Cortex of kidney (tissue), 1 donor: ENCODE results near the gene UBL4B.

Source experiments
- DNase-seq: peaks from one replicate; lab custom pipeline; 2025; lab: John Stamatoyannopoulos, UW

Gene UBL4B

DNA sequence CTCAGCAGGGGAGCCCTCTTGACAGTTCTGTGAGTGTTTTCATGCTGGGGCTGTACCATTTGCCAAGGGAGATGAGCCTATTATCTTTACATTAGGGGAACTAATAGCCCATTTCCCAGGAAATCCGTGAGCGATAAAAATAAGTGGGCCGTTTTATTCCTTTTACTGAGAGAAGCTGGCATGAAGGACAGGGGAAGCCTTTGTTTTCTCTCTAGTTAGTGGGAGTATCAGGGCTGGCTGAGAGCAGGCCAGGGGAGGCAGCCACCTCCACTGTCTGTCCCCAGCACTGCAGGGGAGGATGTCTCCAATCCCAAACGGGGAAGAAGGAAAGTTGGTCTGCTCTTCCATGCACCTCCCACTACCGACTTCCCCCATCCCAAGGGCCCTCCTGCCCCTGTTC is 2.5 kb downstream of the UBL4B start:
- DNase-seq = no peak

DNA sequence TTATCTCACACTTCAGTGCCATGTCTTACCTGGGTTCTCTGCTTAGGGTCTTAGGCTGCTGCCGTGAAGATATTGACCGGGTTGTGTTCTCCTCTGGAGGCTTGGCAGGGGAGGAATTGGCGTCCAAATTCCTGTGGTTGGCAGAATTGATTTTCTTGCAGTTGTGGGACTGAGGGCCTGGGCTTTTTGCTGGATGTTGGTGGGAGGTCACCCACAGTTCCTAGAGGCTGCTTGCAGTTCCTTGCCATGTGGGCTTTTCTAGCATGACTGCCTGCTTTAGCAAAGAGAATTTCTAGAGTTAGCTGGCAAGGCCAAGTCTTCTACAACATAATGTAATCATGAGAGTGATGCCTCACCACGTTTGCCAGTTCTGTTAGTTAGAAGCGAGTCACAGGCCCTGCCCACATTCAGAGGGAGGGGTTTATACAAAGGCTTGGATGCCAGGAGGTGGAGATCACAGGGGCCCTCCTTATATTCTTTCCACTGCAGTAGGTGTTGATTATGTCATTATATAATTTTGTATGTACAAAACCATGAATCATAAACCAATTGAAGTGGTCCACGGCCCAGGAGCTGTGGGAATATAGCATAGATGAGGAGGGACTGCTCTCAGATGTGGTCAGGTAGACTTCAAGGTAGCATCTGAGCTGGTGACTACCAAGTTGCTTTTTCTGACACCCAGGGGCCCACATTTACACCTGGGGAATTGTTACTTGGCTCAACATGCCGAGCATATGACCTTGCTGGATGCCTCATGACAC is 6.6 kb downstream of the UBL4B start:
- no peak for DNase-seq

DNA sequence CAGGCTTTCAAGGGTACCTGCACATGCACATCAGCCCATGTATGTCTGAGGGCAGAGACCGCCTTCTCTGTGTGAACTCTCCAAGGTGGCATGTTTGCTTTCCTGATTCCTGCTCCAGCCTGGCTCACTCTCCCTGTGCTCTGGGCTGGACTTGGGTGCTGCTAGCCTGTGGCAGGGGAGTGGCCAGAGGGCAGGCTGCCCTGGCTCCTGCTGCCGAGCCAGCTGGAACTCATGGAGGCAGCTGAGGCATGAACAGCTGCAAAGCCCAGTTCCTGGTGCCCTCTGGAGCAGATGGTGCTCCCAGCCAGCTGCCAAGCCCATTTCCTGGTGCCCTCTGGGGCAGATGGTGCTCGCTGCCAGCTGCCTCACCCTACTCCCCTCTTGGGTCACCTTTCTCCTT is 7.6 kb downstream of the UBL4B start:
- no peak for DNase-seq

DNA sequence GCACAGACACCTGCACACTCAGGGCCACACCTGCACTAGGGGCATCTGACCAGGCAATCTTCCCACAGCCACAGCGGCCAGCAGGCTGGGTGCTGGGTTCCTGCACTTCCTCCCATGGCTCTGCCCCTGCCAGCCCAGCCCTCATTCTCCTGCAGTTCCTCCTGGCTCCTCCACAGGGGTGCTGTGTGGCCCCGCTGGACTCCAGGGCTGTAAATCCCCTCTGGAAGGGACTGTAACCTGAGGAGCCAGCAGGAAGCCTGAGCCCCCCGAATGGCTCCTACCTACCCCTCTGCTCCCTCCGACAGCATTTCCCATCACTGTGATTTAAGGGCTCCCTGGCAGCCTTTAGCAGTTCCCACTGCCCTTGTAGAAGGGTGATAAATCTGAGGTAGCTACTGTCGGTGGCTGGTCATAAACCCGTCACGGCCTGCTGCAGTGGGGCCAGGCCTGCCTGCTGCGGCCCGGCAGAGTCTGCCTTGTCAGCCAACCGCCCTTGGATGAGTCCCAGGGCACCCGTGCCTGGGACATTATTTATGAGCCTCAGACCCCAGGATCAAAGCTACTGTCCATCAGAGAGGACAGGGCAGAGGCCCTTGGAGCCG is 8.8 kb downstream of the UBL4B start:
- no peak for DNase-seq

DNA sequence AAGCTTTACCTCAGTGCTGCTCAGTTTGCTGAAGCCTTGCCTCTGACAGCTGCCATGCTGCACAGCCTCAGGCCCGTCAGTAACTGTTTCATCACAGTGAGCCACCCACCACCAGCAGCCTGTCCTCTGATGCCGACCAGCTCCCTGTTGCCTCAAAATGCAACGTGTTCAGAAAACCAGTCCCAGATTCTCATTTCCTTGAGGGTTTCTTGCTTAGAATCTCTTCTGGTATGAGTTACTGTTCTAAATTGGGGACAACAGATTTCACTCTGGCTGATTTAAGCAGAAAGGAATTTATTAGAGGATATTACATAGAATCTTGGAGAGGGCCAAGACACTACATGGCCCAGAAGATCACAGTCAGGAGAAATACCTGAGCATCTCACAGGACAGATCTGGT is 11.0 kb downstream of the UBL4B start:
- DNase-seq = no peak

DNA sequence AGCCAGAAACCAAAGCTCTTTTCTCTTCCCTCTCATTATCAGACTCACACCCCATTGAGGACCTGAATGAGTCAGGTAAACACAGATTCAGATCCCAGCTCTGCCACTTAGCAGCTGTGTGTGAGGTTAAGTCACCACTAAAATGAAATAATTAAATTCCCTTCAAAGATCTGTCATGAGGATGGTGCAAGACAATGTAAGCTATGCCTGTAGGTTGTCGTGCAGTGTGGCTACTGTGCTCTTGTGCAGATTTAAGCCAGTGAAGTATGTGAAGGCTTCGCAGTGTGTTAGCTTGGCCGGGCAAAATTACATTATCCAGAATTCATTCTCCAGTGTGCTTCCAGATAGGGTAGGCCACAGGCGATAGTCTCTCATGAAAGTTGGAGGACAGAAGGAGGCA is 13.6 kb downstream of the UBL4B start:
- DNase-seq = no peak

DNA sequence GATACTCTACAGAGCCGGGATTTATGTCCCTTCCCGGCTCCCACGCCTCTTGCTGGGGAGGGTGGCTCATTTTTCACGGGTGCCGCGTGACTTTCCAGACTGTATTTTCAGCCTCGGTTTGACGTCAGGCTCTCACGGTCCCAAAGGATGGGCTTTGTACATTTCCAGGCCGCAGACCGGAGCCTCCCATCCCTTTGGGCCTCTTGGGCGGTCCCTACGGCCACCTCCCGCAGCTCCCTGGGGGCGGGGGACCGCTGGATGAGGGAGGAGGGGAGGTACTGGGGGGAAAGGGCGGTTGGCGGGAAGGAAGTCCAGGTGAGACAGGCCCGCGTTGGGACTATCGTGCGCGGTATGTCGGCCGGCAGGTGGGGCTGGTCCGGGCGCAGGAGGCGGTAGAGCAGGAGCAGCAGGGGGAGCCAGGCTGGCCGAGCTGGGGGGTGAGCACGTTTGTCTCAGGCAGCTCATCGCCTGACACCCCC is 17.9 kb downstream of the UBL4B start:
- no peak for DNase-seq

DNA sequence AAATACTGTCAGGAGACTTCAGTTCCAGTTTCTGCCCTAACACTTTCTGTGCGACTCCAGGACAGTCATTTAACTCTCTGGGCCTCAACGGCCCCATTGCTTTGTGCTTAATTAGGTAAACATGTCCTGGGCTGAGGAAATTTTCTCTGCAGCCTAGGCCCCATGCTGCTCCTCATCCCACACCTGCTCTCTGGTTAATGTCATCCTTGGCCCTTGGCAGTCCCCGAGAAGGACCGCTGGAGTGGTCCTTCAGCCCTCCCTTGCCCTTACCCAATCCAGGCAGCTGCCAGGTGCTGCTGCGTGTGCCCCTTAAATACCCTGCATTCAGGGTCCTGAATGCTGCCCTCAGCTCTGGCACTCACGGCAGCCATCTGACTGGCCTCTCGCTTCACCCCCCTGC is 18.7 kb downstream of the UBL4B start:
- no peak for DNase-seq

DNA sequence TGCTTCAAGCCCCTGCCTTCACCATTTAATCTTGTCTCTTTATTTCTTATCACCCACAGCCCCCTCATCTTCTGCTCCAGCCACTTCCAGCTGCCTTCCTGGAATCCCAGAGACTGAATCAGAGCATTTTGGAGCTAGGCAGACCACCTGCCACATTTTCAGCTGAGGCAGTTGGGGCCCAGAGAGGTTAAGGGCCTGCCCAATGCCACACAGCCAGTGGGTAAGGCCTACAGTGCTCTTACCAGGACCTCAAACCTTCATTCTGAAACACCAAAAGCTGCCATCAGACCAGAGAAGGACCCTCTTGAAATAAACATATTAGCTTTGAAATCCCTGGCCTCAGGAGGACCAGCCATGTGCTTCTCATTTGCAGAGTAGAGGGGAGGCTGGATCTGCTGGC is 20.4 kb downstream of the UBL4B start:
- no peak for DNase-seq

DNA sequence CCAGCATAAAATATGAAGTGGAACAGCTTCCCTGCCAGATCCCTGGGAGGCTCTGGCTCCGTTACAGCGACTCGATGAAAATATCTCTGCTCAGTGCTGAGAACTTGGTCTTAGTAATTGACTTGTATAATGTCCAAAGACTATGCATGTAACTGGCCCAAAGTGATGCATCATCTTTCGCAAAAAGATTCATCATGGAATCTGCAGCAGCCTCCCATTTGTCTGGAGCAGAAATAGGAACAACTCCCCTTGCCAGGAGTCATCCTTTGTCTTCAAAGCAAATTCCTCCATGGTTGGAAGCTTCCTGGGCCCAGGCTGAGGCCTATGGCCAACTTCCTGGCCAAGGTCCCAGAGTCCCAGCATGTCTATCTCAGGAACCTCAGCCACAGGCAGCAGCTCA is 21.2 kb downstream of the UBL4B start:
- no peak for DNase-seq

DNA sequence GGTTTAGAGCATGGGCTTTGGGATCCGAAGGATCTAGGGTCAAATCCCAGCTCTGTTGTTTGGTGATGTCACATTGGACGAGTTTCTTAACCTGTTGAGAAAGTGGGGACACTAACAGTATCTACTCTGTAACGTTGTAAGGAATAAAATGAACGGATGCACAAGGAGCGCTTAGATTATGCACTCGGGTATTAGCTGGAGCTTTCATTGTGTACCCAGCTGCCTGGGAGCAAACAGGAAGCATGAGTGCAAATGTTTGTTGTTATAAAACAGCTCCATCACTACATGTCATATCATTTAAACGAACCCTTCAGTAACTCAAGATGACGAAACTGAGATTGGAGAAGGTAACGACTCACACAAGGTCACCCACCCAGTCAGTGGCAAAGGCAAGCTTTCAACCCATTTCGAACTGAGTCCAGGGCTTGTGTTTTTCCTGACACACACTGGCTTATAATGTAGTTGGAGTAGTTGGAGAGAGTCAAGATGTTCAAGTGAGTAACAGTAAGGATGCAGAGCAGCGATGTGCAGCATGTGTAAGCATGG is 21.9 kb downstream of the UBL4B start:
- DNase-seq = no peak

DNA sequence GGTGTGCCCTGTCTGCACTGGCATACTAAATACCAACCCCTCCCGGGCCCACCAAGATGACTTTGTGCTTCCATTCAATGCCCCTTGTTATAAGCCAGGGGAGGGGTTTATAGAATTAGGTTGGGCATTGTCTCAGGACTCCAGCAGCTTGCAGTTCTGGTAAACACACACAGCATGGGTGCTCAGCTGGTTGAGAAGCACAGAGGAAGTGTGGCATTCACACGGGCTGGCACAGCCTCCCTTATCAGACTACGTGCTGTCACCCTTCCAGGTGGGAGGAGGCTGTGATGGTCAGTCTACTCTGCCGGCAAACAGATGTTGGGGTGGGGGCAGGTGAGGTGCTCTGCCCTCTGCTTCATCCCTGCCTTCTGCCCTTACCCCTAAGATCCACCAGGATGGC is 23.0 kb downstream of the UBL4B start:
- DNase-seq = no peak

DNA sequence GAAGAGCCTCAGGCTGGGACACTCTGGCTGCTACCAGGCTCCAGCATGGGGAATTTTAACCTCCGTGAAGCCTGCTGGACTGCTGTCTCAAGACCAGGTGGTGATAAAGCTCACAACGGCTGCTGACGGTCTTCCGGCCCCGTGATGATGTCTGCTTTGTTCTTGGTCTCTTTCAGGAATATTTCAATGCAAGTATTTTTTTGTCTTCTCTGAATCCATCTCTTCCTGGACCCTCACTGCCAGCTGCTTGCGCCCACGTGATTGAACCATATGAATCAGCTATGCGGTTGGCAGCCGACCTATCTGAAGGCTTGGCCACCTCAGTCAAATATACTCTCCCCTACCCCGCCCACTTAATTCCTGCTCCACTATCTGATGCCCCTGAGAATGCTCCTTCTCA is 23.4 kb downstream of the UBL4B start:
- DNase-seq = no peak

DNA sequence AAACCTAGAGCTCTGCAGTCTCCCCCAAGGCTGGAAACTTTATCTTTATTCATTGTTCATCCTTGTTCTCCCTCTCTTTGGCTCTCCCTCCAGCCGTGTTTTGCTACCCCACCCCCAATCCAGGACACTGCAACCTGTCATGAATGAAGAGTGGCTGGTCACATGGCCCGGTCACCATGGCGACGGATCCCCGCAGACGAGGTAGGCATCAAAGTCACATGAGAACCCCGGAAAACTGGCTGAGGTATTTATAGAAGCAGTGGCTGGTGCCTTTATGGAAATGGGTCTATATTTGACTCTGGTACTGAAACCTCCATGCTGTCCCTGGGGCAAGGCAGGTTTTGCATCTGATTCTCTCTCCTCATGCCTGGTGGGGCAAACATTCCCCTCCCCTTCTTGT is 24.7 kb downstream of the UBL4B start:
- no peak for DNase-seq

DNA sequence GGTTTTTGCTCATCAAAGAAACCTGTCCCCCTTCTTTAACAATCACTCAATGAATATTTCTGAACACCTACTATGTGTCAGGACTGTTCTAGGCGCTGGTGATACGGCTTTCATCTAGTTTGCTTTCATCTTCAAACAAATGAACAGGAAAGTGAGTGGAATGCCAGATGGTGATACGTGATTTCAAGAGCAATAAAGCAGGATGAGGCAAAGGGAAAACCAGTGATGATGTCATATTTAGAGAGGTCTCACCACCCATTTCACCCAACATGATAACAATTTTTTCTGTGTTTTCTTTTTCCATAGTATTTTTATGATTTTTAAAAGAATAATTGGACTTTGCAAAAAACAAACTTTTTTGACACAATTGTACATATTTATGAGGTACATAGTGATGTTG is 26.7 kb downstream of the UBL4B start:
- no peak for DNase-seq

DNA sequence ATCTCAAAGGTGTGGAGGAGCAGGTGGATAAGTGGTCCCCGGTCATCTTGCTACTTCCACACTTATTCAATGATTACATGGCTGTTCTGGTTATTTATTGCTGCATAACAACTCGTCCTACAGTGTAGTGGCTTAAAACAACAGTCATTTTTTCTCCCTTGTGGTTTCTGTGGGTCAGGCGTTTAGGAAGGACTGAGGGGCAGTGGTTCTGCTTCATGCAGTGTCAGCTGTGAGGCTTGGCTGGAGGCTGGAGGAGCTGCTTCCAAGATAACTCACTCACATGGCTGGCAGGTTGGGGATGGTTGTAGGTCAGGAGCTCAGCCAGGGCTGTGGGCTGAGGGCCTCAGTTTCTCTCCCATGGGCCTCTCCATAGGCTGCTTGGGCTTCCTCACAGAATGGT is 32.1 kb downstream of the UBL4B start:
- no peak for DNase-seq

DNA sequence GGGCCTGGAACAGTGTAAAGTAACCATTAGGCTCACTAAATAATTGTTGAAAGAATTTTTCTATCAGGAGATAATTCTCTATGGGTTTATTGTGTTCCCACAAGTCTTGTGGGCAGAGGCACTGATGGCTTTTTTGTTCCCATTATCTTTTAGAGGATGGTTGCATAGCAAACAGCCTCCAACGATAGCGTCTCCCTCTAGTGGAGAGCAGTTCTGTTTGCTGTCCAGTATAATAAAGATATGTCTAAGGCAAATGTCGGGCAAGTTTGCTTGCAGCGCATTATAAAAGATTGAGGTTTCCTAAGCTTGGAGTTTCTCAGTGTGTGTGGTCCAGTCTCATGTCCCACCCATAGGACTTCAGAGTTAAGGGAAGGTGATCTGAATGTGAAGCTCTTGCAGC is 36.7 kb downstream of the UBL4B start:
- no peak for DNase-seq

DNA sequence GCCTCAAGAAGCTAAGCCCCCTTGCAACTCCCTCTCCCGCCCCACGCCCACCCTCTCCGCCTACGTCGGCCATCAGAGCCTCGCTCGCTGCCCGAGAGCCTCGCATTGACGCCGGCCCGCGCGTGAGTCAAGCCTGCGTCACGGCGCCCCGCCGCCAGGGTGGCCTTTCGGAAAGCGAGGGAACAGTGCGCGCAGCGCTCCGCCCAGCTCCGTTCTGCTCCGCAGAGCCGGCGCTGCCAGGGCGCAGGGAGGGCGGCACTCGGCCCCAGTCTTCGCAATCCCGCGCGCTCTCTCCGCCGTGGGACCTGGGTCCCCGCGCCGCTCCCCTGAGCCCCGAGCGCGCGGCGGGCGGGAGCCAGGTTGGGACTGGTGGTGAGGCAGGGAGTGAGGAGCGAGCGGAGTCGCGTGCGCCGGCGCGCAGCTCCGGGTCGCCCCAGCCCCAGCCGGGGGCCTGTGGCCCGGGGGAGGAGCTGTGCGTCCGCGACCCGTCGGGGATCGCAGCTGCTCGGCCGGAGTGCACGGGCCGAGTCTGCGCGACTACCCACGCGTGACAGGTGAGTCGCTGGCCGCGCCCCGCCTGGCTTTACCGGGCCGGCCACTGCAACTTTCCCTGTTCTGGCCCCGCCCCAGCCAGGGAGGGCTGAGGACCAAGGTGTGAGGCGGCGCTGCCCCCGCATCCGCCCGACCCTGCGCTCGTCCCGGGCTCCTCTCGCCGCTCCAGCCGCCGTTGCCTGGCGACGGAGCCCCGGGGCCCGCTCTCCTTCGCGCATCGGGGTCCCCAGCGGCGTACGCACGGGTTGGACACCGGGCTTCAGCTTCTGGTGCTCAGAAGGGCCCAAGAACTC is 38.3 kb downstream of the UBL4B start, which contains the start of gene SLC6A17:
TSS of gene SLC6A17 (plus strand) at position 165 of the 845 bp plus-strand sequence. CDS start 16,436 bp downstream, outside the sequence.
- DNase-seq = no peak

DNA sequence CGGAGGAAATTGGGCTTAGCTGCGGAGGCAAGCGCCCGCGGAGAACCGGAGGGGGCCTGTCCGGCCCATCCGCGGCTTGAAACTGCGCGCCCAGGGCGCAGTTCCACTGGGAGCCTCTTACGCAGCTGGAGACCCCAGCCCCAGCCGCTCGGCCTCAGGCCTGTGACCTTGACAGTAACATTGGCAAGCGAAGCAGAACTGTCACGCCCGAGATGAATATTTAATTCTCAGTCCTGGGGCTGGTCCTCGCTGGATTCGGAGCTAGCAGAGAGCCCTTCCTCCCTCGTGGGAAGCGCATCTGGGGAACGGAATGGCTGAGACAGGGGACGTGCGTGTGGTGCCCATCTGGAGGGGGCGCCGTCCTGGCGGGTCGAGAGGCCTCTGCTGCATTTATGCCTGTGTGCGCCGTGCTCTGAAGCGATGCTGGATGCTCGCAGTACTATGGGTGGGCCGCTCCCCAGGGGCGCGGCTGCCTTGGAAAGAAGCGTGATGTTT is 39.0 kb downstream of the UBL4B start:
- DNase-seq = no peak

DNA sequence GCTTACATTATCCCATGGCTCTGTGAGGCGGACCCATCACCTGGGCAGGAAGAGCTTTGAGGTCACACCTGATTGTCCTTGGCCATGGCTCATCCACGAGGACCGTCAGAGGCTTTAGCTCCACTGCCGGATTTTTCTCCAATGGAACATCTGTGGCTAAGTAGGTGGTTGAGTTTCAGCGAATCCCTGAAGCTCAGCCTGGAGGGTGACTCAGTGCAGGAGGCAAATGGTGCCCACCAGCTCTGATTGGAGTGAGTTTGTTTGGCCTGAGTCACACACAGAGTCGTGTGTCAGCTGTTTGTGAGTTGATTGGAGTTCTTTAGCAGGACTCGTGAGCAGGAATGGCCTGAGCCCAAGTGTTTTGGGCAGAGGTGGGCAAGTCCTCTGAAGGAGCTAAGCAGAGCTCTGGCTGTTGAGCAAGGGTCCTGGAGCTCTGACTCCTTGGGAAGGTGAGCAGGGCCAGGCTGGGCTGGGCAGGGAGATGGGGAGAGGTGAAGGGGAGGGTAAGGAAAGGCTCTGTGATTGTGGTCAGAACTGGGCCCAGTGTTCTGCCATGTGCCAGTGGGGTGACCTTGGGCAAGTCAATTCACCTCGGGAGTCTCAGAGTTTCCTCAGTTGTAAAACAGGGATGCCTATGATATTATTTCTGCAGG is 40.0 kb downstream of the UBL4B start:
- DNase-seq = no peak

DNA sequence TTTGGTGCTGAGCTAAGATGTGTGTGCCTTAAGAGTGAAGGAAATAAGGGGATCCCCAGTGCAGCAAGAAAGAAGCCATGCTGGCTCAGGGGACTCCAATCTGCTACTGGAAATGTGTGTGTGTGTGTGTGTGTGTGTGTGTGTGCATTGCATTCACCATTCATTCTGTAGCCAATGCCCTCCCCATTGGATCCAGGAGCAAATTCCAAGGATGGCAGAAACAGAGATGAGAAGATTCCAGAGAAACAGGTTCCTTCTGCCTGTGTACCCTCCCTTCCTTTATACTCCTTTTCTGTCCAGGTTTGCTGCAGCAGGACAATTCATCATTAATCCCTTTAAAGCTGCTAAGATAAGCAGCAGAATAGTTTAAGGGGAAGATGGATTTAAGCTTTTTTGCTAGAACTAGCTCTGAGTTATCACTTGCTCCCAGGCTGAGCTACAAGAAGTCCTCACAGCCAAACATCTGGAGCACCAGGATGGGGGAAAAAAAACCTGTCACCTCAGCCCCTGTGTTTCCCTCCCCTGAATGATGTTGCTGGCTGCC is 41.2 kb downstream of the UBL4B start:
- no peak for DNase-seq
